ENCODE data around the gene ZBTB46.

The ZBTB46 gene

DNA sequence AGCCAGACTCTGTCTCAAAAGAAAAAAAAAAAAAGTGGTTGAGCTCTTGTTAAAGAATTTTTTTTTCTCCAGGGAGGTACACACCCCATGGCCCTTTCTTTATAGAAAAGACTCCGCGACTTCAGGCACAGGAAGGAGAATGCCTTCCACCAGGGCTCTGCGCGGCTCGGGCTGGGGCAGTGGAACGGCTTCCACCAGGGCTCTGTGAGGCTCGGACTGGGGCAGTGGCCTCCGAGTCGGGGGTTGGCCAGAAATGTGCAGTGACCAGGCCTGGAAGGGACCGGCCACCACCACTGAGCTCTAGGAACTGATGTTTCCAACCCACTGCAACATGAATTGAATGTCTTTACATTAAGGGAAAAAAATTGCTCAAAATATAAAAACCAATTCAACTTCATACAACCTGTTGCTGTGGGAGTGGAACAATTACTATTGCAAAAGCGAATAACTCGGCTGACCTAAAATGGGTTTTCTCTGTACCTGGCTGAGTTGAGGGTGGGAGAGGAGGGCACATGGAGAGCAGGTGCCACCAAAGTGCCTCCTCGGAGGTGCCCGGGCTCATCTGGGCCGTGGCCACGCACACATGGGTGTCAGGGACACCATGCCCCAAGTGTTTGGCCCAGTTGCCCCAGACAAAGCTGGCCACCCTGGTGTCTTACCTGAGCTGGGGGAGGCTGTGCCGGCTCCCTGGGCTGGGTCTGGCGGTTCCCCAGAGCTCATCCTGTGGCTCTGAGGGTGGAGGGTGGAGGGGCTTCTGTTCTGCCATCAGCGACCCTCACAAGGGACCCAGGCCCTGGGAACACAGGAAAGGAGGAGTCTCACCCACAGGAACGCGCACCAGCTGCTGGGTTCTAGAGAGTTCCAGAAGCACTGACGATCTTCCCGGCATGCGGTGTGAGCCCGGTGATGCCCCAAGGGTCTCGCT lies 62.2 kb downstream of the ZBTB46 start:
- H3K9ac ChIP-seq (ENCODE audit: low read depth, low read length, poor library complexity, severe bottlenecking): no peak overlapping the region
- H3K36me3 ChIP-seq (ENCODE audit: insufficient read depth, low read length): no peaks in the 10 kb centered on the region
- no peak overlapping the region for H3K4me2 ChIP-seq (ENCODE audit: low read depth, low read length, poor library complexity, severe bottlenecking)
- H3K79me2 ChIP-seq (ENCODE audit: insufficient read depth, low read length): no peaks in the 10 kb centered on the region
- no peak overlapping the region for H2AFZ ChIP-seq (ENCODE audit: low read length)
- H3K4me3 ChIP-seq (ENCODE audit: low read length, poor library complexity, severe bottlenecking): no peak overlapping the region
- H3K27me3 ChIP-seq (ENCODE audit: insufficient read depth, low read length, poor library complexity, severe bottlenecking): no peaks in the 10 kb centered on the region
- no peaks in the 10 kb centered on the region for H3K9me3 ChIP-seq (ENCODE audit: insufficient read depth, low read depth, low read length)
- TF ChIP-seq EZH2phosphoT487 (IDR thresholded peaks at IDR 0.05; ENCODE audit: borderline replicate concordance): no peak
- TF ChIP-seq, protein P1, sequence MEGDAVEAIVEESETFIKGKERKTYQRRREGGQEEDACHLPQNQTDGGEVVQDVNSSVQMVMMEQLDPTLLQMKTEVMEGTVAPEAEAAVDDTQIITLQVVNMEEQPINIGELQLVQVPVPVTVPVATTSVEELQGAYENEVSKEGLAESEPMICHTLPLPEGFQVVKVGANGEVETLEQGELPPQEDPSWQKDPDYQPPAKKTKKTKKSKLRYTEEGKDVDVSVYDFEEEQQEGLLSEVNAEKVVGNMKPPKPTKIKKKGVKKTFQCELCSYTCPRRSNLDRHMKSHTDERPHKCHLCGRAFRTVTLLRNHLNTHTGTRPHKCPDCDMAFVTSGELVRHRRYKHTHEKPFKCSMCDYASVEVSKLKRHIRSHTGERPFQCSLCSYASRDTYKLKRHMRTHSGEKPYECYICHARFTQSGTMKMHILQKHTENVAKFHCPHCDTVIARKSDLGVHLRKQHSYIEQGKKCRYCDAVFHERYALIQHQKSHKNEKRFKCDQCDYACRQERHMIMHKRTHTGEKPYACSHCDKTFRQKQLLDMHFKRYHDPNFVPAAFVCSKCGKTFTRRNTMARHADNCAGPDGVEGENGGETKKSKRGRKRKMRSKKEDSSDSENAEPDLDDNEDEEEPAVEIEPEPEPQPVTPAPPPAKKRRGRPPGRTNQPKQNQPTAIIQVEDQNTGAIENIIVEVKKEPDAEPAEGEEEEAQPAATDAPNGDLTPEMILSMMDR (conservative IDR thresholded peaks at IDR 0.05; ENCODE audit: low read length): no peak
- H3K4me1 ChIP-seq (ENCODE audit: insufficient read depth, low read length, poor library complexity, severe bottlenecking): no peaks in the 10 kb centered on the region
- H3K9me2 ChIP-seq (replicated peaks; ENCODE audit: low read depth, low read length): no peaks in the 10 kb centered on the region
- no peaks in the 10 kb centered on the region for H4K20me1 ChIP-seq (ENCODE audit: insufficient read depth, low read length, poor library complexity, severe bottlenecking)
- H3F3A ChIP-seq (ENCODE audit: low read depth): no peaks in the 10 kb centered on the region

DNA sequence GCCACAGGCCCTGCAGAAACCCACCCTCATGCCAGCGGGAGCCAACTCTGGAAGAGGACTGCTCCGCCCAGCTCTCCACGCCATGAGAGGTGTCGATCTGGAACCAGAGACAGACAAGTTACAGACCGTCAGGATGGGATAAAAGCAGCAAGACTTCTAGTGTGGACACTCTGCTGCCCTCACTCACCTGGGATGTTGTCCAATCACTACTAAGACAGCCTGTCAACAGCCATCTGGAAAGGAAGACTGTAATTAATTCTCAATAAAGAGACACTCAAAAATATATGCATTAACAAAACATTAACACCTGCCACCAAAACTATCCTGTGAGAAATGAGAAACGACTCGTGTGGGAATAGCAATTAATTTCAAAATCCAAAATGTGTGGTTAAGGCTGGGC lies 63.2 kb downstream of the ZBTB46 start:
- Histone ChIP-seq H3K9me3 (ENCODE audit: insufficient read depth, low read depth, low read length) (no peaks in the 10 kb centered on the region), H3K4me3 (ENCODE audit: low read length, poor library complexity, severe bottlenecking) (no peak overlapping the region), H3K9me2 (replicated peaks; ENCODE audit: low read depth, low read length) (no peaks in the 10 kb centered on the region), H3K9ac (ENCODE audit: low read depth, low read length, poor library complexity, severe bottlenecking) (no peak overlapping the region), H3K79me2 (ENCODE audit: insufficient read depth, low read length) (no peaks in the 10 kb centered on the region), H2AFZ (ENCODE audit: low read length) (no peak overlapping the region), H4K20me1 (ENCODE audit: insufficient read depth, low read length, poor library complexity, severe bottlenecking) (no peaks in the 10 kb centered on the region), H3K4me2 (ENCODE audit: low read depth, low read length, poor library complexity, severe bottlenecking) (no peak overlapping the region), H3F3A (ENCODE audit: low read depth) (no peaks in the 10 kb centered on the region), H3K4me1 (ENCODE audit: insufficient read depth, low read length, poor library complexity, severe bottlenecking) (no peaks in the 10 kb centered on the region), H3K36me3 (ENCODE audit: insufficient read depth, low read length) (peaks cover 4% of the 10 kb centered on the region; the same call in 1 of the 2 replicates), H3K27me3 (ENCODE audit: insufficient read depth, low read length, poor library complexity, severe bottlenecking) (no peaks in the 10 kb centered on the region)
- no peak for TF ChIP-seq EZH2phosphoT487 (IDR thresholded peaks at IDR 0.05; ENCODE audit: borderline replicate concordance)
- TF ChIP-seq, protein P1 (conservative IDR thresholded peaks at IDR 0.05; ENCODE audit: low read length): no peak

DNA sequence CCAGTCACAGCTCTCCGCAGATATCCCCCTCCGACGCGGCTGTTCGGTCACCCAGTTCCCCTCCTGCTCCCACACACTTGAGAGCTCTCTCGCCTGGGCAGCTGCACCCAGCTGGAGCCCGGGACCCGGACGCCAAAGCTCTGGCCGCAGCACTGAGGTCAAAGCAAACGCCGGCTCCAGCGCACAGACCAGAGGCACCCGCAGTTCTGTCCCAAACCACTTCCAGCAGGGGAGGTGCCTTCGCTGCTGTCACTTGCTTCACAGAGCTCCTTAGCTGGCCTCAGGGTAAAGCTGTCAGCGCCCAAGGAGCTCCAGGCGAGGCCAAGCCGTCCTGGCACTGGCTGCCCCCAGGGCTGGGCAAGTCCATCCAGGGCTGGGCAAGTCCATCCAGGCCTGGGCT lies 63.6 kb downstream of the ZBTB46 start:
- H3K4me3 ChIP-seq (ENCODE audit: low read length, poor library complexity, severe bottlenecking): no peak overlapping the region
- H3K9ac ChIP-seq (ENCODE audit: low read depth, low read length, poor library complexity, severe bottlenecking): no peak overlapping the region
- no peaks in the 10 kb centered on the region for H3F3A ChIP-seq (ENCODE audit: low read depth)
- no peaks in the 10 kb centered on the region for H3K4me1 ChIP-seq (ENCODE audit: insufficient read depth, low read length, poor library complexity, severe bottlenecking)
- no peaks in the 10 kb centered on the region for H3K9me3 ChIP-seq (ENCODE audit: insufficient read depth, low read depth, low read length)
- H3K4me2 ChIP-seq (ENCODE audit: low read depth, low read length, poor library complexity, severe bottlenecking): no peak overlapping the region
- no peak overlapping the region for H2AFZ ChIP-seq (ENCODE audit: low read length)
- H3K9me2 ChIP-seq (replicated peaks; ENCODE audit: low read depth, low read length): no peaks in the 10 kb centered on the region
- H3K36me3 ChIP-seq (ENCODE audit: insufficient read depth, low read length): peaks cover 4% of the 10 kb centered on the region; the same call in 1 of the 2 replicates
- H4K20me1 ChIP-seq (ENCODE audit: insufficient read depth, low read length, poor library complexity, severe bottlenecking): no peaks in the 10 kb centered on the region
- TF ChIP-seq EZH2phosphoT487 (IDR thresholded peaks at IDR 0.05; ENCODE audit: borderline replicate concordance): no peak
- TF ChIP-seq, protein P1 (conservative IDR thresholded peaks at IDR 0.05; ENCODE audit: low read length): no peak
- H3K79me2 ChIP-seq (ENCODE audit: insufficient read depth, low read length): no peaks in the 10 kb centered on the region
- no peaks in the 10 kb centered on the region for H3K27me3 ChIP-seq (ENCODE audit: insufficient read depth, low read length, poor library complexity, severe bottlenecking)
